Measurements from ENCODE around the gene SEMA5B. TPM values are rescaled to one million over a fixed set of nuclear protein-coding genes. Genes with fewer than 3 reads are reported as not detected.

The SEMA5B gene
- total RNA-seq, 4 donors from 2014 or later = 0.16 to 1.2 (median 0.70) TPM

- DNase-seq (ENCODE audit: low spot score) = no peak
- ATAC-seq (ENCODE audit: low FRiP score) = no peak
- TF ChIP-seq, protein P1, sequence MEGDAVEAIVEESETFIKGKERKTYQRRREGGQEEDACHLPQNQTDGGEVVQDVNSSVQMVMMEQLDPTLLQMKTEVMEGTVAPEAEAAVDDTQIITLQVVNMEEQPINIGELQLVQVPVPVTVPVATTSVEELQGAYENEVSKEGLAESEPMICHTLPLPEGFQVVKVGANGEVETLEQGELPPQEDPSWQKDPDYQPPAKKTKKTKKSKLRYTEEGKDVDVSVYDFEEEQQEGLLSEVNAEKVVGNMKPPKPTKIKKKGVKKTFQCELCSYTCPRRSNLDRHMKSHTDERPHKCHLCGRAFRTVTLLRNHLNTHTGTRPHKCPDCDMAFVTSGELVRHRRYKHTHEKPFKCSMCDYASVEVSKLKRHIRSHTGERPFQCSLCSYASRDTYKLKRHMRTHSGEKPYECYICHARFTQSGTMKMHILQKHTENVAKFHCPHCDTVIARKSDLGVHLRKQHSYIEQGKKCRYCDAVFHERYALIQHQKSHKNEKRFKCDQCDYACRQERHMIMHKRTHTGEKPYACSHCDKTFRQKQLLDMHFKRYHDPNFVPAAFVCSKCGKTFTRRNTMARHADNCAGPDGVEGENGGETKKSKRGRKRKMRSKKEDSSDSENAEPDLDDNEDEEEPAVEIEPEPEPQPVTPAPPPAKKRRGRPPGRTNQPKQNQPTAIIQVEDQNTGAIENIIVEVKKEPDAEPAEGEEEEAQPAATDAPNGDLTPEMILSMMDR (IDR thresholded peaks at IDR 0.05) = no peak
Measured at GRCh38 chr3:123046262-123047061, 18.9 kb upstream of the SEMA5B start.

DNA sequence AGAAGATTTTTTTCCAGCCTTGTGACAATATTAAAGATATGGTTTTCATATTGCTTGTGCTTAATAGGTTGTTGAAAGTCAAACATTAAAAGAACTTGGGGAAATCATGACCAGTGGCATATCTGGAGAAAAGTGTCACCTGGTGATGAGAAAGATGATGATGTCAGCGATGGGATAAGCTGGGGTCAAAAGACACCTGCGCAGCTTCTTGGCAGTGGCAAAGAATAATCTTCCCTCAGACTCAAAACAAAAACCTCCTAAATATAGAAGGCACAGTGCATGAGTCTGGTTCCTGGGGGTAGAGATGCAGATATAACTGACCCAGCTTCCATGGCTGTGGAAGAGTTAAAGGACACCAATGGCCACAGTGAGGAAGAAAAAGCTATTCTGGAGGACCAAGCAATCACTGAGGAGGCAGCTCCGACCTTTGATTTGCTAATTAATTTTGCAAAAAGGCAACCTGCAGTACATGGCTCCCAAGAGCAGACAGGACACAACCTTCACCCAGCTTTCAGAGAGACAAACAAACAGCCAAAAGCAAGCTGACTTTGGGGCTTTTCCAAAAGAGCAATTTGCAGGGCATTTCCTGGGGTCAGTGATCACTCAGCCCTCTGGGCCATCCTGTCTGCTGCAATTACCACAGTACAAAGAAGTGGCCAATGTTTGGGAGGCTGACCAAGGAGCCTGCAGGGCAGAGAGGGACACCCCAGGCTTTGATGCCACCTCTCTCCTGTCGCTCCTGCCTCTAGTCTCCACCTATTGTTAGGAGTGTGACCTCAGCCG, 17.6 kb upstream of the SEMA5B start:
- no peak for DNase-seq (ENCODE audit: low spot score)
- no peak for ATAC-seq (ENCODE audit: low FRiP score)
- TF ChIP-seq, protein P1 (IDR thresholded peaks at IDR 0.05) = no peak

GRCh38 chr3:123042413-123042812, 14.8 kb upstream of the SEMA5B start:
- TF ChIP-seq, protein P1 (IDR thresholded peaks at IDR 0.05) = no peak
- ATAC-seq (ENCODE audit: low FRiP score) (no peak), DNase-seq (ENCODE audit: low spot score) (no peak)

- TF ChIP-seq, protein P1 (IDR thresholded peaks at IDR 0.05) = no peak
- no peak for ATAC-seq (ENCODE audit: low FRiP score)
- DNase-seq (ENCODE audit: low spot score) = no peak
Measured at GRCh38 chr3:123039178-123039577, 11.6 kb upstream of the SEMA5B start.

GRCh38 chr3:123038751-123039150, 11.2 kb upstream of the SEMA5B start:
- TF ChIP-seq, protein P1 (IDR thresholded peaks at IDR 0.05) = no peak
- DNase-seq (ENCODE audit: low spot score) (no peak), ATAC-seq (ENCODE audit: low FRiP score) (no peak)

DNA sequence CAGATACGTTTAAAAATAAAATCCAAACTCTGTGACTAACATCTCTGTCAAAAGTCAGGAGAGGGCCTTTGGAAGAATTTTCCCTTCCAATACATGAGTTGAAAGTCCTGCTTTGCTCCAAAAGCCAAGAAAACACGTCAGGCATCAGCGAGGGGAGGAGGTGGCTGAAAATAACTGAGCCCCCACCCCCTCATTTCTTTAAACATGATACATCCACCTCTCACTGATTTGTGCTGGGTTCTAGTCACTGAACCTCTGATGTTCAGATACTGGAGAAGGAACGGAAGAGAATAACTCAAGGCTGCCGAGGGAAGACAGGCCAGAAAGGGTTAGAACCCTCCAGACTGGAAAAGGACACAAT, 9.4 kb upstream of the SEMA5B start:
- ATAC-seq (ENCODE audit: low FRiP score) (no peak), DNase-seq (ENCODE audit: low spot score) (no peak)
- TF ChIP-seq, protein P1 (IDR thresholded peaks at IDR 0.05) = no peak

Measured in omental fat pad (tissue), 4 donors.